Breast epithelium (tissue), 3 donors: ENCODE data around the gene FAM83B.

Source experiments
- CTCF ChIP-seq, 3 donors: fragments of 450-650 bp; IDR thresholded peaks; one replicate each; pipeline ENCODE4 v1.5.1; 2016 to 2017; ENCODE audit warnings: antibody characterized with exemption in 3 of 3, mild to moderate bottlenecking in 3 of 3, moderate library complexity in 3 of 3
- POLR2A ChIP-seq: fragments of 450-650 bp; IDR thresholded peaks from one replicate; pipeline ENCODE4 v1.6.1; 2016; ENCODE audit warnings: antibody characterized with exemption, mild to moderate bottlenecking, moderate library complexity
- POLR2AphosphoS5 ChIP-seq, 3 donors: sonication (generic); formaldehyde crosslinking; IDR thresholded peaks; one replicate each; pipeline ENCODE4 v1.6.1; 2017; ENCODE audit warnings: antibody characterized with exemption in 3 of 3

GRCh38 chr6:54830216-54830615 lies 16.4 kb upstream of the FAM83B start:
- no peak for TF ChIP-seq CTCF (IDR thresholded peaks at IDR 0.05)
- TF ChIP-seq POLR2AphosphoS5 (IDR thresholded peaks at IDR 0.05): no peak
- no peak for TF ChIP-seq POLR2A
